Stimulated activated CD8-positive, alpha-beta memory T cell treated with anti-CD3 and anti-CD28 coated beads, Interleukin-2, amount 100 ng/mL, for 1 hour (primary cell): Measurements from ENCODE around the gene LSAMP.

Source experiments
- DNase-seq, 2 donors: peaks; one replicate each; pipeline ENCODE4 v3.0.0-alpha.2; 2020; ENCODE audit warnings: low read depth in 2 of 2

LSAMP gene

GRCh38 chr3:116445311-116445841, at the start of gene LSAMP:
Gene LSAMP (minus strand): TSS chr3:116445487.
- DNase-seq, result no peak

- DNase-seq, result no peak
These were observed 47.1 kb upstream of the LSAMP start for GRCh38 chr3:116492379-116492778.

GRCh38 chr3:116483135-116483534, 37.8 kb upstream of the LSAMP start:
- no peak for DNase-seq

GRCh38 chr3:116476691-116477090, 31.4 kb upstream of the LSAMP start:
- DNase-seq, result no peak

- no peak for DNase-seq
These were observed 29.5 kb upstream of the LSAMP start for GRCh38 chr3:116474801-116475200.

GRCh38 chr3:116474032-116474780, 28.9 kb upstream of the LSAMP start:
- no peak for DNase-seq

- DNase-seq, result no peak
These were observed 28.3 kb upstream of the LSAMP start for GRCh38 chr3:116473602-116474001.

- no peak for DNase-seq
These were observed 25.4 kb upstream of the LSAMP start for GRCh38 chr3:116470605-116471197.

GRCh38 chr3:116469546-116469945, 24.3 kb upstream of the LSAMP start:
- no peak for DNase-seq

GRCh38 chr3:116464276-116464798, 19.1 kb upstream of the LSAMP start:
- no peak for DNase-seq

- DNase-seq, result no peak
These were observed 8.5 kb upstream of the LSAMP start for GRCh38 chr3:116453666-116454346.

GRCh38 chr3:116449546-116450350, 4.5 kb upstream of the LSAMP start:
- no peak for DNase-seq

- no peak for DNase-seq
These were observed 703 bp upstream of the LSAMP start for GRCh38 chr3:116445990-116446389.

- DNase-seq, result no peak
These were observed 422 bp downstream of the LSAMP start for GRCh38 chr3:116444819-116445310.

- no peak for DNase-seq
These were observed 1.1 kb downstream of the LSAMP start for GRCh38 chr3:116444115-116444747.

GRCh38 chr3:116443191-116443661, 2.1 kb downstream of the LSAMP start:
- DNase-seq, result no peak

GRCh38 chr3:116442331-116443021, 2.8 kb downstream of the LSAMP start:
- no peak for DNase-seq

GRCh38 chr3:116441652-116442051, 3.6 kb downstream of the LSAMP start:
- no peak for DNase-seq

- DNase-seq, result no peak
These were observed 5.1 kb downstream of the LSAMP start for GRCh38 chr3:116440196-116440595.

GRCh38 chr3:116433552-116433951, 11.7 kb downstream of the LSAMP start:
- no peak for DNase-seq
